HG03432 (cell line): ENCODE data around the gene KDM5B.
"Not testable (repeated sequence)": the region's sequence is repeated elsewhere in the genome, so short reads cannot be mapped to it uniquely, and the experiment has no call there.

Experiments used
- ATAC-seq: cut with Tn5 transposase; IDR thresholded peaks from one replicate; pipeline ENCODE4 v1.9.1; 2021; ENCODE audit warnings: mild to moderate bottlenecking, moderate library complexity; ENCODE audit not compliant: unreplicated experiment

Gene KDM5B

GRCh38 chr1:202815120-202815519 is 6.9 kb upstream of the KDM5B start:
- ATAC-seq: no peak

- ATAC-seq: no peak
Measured at GRCh38 chr1:202812176-202813026, 4.2 kb upstream of the KDM5B start.

DNA sequence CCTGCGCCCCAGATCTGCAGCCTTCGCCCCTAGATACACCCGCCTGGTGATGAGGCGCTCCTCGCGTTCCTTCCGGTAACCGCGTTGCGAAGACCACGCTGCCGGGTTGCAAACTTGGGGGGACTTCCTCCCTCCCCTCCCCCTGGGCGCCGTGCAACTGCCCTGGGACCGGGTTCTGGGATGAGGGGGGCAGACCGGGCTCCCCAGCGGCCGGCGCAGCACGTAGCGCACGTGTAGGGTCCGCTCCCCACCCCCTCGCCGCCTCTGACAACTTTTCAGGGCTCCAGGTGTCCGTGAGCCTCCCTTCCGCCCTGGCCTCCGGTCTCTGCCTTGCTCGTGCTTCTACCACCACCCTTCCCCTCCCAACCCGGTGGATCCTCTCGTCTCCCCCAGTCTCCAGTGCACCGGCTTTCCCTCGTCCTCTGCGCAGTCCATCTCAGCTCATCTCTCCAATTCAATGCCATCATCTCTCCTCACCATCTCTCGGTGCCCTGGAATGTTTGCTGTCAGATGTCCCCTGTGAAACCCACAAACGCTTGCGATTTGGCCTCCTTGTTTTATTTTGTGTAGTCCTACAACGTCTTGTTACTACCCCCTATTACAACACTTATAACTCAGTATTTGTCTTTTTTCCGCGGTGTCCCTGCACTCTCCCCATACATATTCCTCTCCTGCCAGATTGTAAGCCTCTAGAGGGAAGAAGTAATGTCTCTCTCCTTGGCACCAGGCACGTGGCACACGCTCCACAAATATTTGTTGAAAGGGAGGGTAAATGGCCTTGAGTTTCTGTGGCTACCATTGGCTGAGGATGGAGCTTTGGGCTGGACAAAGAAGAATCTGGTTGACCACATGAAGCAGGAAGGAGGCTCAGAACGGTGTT is 3.3 kb upstream of the KDM5B start:
- peak; percentile 26 for ATAC-seq

DNA sequence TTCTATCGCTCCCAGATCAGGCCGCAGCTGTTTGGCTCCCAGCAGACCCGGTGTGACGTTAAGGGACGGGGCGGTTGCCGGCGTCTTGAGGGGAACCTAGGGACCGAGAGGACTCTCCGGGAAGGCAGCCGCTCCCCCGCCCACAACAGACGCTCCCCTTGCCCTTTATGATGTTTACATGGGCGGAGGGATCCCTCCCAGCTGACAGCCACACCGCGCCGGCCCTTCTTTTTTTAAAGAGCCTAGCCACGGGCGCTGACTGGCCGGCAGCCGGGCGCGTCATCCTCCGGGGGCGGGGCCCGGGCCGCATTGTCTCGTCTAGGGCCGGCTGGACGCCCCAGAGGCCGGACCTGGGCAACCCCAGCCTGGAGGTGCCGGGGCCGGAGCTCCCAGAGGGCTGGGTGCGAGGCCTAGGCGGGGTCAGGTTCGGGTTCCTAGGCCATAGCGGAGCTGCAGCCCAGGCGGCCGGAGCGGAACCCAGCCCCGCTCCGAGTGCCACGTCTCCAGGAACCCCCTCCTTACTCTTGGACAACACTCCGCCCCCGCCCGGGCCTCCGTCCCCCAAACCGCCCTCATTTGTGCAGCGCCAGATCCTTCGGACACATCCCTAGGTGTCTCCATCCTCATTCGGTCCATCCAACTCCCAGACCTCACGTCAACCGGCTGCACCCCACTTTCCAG is 2.5 kb upstream of the KDM5B start, which contains the start of gene PCAT6:
PCAT6 (plus strand) TSS at position 340 of the 681 bp plus-strand sequence.
- ATAC-seq: peak; percentile 79

- no peak for ATAC-seq
Measured at GRCh38 chr1:202810193-202810614, 2.0 kb upstream of the KDM5B start.

DNA sequence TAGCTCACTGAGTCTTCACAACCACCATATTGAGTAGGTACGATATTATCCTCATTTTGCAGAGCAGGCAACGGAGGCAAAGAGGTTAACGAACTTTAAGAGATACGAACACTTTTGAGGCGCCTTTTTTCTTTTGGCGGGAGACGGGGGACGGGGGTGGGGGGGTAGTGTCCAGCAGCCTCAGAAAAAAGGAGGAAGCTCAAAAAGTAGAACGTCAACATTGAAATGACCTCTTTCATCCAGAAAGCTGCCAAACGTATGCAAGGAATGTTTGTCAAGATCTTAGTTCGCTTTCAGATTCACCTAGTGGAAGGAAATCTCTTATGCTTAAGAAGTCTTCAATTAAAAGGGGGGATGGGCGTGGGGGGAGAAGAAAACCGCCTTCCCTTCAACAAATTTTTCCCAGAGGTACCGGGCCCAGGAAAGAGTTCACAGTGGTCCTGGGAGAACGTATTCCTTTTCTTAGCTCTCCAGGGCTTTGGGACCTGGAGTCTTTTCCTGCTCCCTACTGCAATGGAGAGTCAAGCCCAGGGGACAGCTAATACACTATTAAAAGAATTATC is 1.5 kb upstream of the KDM5B start:
- no peak for ATAC-seq

- ATAC-seq: no peak
Measured at GRCh38 chr1:202807451-202807925, 733 bp downstream of the KDM5B start.

DNA sequence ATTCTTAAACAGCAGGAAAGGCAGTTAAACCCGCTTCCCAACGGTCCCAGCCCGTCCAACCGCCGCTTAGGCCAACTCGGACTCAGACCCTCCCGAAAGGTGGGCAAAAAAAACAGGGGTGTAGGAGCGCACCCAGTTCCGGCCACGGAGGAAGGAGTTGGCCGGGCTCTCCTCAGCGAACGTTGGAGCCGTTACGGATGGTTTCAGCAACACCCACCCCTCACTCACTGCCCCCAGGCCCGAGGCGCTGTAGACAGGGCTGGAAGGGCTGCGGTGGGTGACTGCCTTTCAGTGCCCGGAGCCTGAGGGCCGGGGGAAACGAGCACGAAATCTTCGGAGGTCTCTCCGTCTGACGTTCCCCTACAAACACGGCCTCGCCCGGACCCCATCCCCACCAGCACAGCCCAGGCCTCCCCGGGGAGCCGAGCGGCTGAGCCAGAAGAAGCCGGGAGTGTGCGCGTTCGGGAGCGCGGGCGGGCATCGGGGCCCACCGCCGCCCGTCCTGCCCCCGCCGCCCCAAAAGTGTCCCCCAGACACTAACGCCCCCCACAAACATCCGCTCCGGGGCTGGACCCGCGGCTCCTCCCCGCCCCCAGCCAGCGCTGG is 1.3 kb downstream of the KDM5B start:
- ATAC-seq: no peak

DNA sequence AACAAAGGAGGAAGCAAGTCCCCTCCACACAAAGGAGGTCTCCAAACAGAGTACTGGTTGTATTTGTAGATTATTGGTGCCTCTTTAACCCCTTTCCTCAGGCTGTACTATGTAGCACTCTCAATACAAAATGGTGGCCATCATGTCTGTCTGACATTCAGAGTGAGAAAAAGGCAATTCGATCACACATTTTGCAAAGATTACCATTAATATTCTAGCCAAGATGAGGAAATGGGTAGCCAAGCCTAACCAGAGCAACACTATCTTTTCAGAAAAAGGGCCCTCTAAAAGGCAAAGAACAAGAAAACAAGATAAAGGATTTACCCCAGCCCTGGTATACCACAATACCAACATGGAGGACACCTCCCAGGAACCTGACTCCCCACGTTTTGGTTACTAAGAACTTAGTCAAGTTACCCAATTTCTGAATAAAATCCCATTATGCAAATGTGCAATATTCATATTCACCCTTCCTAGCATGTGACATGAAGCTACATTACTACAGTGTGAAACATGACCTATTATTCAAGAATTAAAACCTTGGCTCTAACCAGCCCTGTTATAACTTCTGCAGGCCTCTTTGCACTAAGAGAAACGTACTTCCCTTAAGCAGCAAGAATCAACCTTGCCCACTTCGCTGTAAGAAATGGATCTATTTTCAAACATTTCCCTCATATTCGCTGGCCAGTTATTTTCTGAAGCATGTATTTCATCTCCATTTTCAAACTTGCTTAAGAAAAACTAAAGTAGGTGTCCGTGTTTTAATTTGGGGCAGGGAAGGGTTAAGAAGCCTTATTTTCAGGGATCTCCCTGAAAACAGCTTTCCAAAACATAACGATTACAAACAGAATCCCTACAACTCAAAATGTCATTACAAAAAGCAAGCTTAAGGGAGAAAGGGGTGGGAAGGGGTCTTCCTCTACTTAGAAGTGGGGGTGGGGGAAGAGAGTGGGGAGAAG is 2.1 kb downstream of the KDM5B start:
- no peak for ATAC-seq

DNA sequence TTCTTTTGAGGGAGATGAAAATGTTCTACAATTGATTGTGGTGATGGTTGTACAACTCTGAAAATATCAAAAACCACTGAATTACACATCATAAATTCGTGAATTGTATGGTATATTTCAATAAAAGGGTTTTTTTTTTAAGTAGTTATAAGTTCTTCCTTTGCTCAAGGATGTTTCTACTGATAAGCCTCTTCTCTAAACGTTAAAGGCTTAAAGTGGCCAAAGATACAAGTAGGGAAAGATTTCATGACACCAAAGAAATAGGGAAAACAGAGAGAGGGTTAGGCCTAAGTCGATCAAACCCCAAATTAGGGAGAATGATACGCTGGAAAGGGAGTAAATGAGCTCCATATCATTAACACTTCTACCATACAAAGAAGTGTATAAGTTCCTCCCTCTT is 4.1 kb downstream of the KDM5B start:
- ATAC-seq: no peak

DNA sequence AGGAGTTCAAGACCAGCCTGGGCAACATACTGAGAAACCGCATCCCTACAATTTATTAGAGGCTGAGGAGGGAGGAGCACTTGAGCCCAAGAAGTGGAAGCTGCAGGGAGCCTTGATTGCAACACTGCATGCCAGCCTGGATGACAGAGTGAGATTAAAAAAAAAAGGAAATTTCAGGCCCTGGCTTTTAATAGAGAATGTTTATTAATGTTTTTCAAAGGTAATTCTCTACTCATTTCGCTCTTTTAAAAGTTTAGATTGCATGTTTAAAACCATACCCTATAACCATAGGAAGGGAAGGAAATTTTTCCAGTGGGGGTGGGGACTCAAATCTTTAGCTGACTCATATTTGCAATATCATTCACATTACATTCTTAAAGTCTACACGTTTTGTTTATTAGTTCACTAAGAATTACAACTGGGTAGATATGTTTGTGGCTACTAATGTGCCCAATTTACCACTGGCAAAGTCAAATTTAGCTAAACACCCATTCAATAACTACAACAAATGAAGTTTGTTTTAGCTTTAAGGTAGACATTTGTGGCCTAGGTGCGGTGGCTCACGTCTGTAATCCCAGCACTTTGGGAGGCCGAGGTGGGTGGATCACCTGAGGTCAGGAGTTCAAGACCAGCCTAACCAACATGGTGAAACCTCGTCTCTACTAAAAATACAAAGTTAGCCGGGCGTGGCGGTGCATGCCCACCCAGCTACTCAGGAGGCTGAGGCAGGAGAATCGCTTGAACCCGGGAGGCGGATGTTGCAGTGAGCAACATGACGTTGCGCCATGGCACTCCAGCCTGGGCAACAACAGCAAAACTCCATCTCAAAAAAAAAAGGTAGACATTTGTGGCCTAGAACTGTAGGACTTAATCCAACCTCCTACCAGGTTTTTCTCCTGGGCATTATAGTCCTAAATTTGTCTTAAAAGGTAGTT is 5.0 kb downstream of the KDM5B start:
- no peak for ATAC-seq

- ATAC-seq: no peak
Measured at GRCh38 chr1:202802034-202802433, 6.2 kb downstream of the KDM5B start.

DNA sequence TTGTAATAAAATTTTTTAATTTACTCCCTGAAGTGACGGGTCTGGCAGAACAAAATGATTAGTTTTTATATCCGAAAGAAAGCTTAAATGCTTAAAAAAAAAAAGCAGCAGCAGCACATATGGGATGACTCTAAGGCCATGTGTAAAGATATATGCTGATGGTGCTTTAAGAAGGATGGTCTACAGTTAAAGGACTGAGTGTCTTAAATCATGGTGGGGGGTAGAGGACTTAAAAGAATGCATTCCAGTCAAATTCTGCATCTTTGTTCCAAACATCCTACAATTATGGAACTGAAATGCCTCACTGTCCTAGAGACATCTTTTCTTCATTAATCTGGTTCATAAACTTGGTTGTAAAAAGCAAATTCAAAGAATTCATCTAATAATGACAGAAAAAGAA is 7.0 kb downstream of the KDM5B start:
- no peak for ATAC-seq

DNA sequence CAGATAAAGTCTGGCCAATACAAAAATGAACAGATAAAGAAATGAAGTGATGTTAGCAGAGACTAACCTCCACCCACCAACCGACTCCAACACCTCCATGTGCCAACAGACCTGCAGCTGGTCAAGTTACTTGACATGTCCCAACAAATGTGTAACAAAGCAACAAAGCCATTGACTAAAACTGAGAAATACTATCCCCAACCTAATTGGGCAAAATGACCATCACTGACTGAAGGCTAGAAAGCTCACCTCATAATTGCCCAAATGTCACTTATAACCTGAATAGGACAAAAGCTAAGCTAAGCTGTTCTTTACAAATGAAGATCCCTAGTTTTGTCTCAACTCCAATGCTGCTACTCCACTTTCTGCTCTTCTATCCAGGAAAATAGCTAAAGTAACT is 7.5 kb downstream of the KDM5B start:
- no peak for ATAC-seq

DNA sequence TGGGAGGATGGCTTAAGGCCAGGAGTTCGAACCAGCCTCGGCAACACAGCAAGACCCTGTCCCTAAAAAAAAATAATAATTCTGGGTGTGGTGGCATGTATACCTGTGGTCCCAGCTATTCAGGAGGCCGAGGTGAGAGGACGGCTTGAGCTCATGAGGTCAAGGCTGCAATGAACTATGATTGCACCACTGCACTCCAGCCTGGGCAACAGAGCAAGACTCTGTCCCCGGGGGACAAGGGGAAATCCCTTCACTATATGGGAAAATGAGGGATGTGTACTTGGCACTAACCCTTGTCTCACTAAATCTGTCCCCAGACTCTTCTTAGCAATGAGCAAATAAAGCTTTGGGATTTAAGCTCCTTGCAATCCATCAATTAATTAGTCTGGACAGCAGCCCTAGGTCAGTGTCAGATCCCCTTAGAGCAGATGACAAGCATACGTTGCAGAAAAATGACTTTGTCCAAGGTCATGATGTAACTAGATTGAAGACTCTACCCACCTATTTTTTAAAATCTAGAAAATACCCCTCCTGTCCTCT is 9.4 kb downstream of the KDM5B start:
- no peak for ATAC-seq

- ATAC-seq: no peak
Measured at GRCh38 chr1:202798260-202798659, 10.0 kb downstream of the KDM5B start.

DNA sequence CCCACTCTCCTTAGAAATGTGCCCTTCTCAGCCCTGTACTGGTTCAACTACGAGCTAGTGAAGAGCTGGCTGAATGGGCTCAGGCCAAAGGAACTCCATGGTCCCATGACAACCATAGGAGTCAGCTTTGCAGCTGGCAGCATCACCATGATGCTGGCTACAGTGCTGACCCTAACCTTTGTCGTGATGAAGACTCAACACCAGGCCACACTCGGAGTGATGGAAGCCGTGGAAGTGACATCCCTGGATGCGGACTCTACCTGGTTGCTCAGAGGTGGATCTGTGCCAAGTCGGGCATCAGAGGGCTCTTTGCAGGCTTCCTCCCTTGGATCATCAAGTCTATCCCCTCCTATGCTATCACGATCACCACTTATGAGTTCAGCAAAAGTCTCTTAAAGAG is 11.6 kb downstream of the KDM5B start:
- no peak for ATAC-seq

- not testable (repeated sequence) for ATAC-seq
Measured at GRCh38 chr1:202794931-202795330, 13.3 kb downstream of the KDM5B start.
